ENCODE measurements around the gene TNFRSF13B.

Gene TNFRSF13B

GRCh38 chr17:16941072-16942036 is 30.6 kb downstream of the TNFRSF13B start:
- DNase-seq (ENCODE audit: insufficient read length, low spot score) (no peak), FAIRE-seq (no peak)
- TF ChIP-seq POLR2A (IDR thresholded peaks at IDR 0.05; ENCODE audit: low read depth, low read length), result no peak

- no peak for FAIRE-seq
- no peak for DNase-seq (ENCODE audit: insufficient read length, low spot score)
- TF ChIP-seq POLR2A (IDR thresholded peaks at IDR 0.05; ENCODE audit: low read depth, low read length), result no peak
Observed at GRCh38 chr17:16940116-16940881, 31.6 kb downstream of the TNFRSF13B start.

- DNase-seq (ENCODE audit: insufficient read length, low spot score) (no peak), FAIRE-seq (no peak)
- TF ChIP-seq POLR2A (IDR thresholded peaks at IDR 0.05; ENCODE audit: low read depth, low read length), result no peak
Observed at GRCh38 chr17:16939606-16940115, 32.3 kb downstream of the TNFRSF13B start.

GRCh38 chr17:16939208-16939576 is 32.7 kb downstream of the TNFRSF13B start:
- no peak for TF ChIP-seq POLR2A (IDR thresholded peaks at IDR 0.05; ENCODE audit: low read depth, low read length)
- no peak for FAIRE-seq
- no peak for DNase-seq (ENCODE audit: insufficient read length, low spot score)

GRCh38 chr17:16938496-16939207 is 33.3 kb downstream of the TNFRSF13B start:
- no peak for DNase-seq (ENCODE audit: insufficient read length, low spot score)
- no peak for FAIRE-seq
- no peak for TF ChIP-seq POLR2A (IDR thresholded peaks at IDR 0.05; ENCODE audit: low read depth, low read length)

GRCh38 chr17:16938031-16938430 is 33.9 kb downstream of the TNFRSF13B start:
- FAIRE-seq (no peak), DNase-seq (ENCODE audit: insufficient read length, low spot score) (no peak)
- no peak for TF ChIP-seq POLR2A (IDR thresholded peaks at IDR 0.05; ENCODE audit: low read depth, low read length)

GRCh38 chr17:16937431-16937830 is 34.5 kb downstream of the TNFRSF13B start:
- FAIRE-seq (no peak), DNase-seq (ENCODE audit: insufficient read length, low spot score) (no peak)
- TF ChIP-seq POLR2A (IDR thresholded peaks at IDR 0.05; ENCODE audit: low read depth, low read length), result no peak

- no peak for FAIRE-seq
- no peak for TF ChIP-seq POLR2A (IDR thresholded peaks at IDR 0.05; ENCODE audit: low read depth, low read length)
Observed at GRCh38 chr17:16936536-16937310, 35.2 kb downstream of the TNFRSF13B start.

GRCh38 chr17:16935786-16936185 is 36.1 kb downstream of the TNFRSF13B start:
- no peak for FAIRE-seq
- no peak for TF ChIP-seq POLR2A (IDR thresholded peaks at IDR 0.05; ENCODE audit: low read depth, low read length)

More at GRCh38 chr17:16936536-16937310, 35.2 kb downstream of the TNFRSF13B start:
- no peak for DNase-seq (ENCODE audit: insufficient read length, low spot score)

GRCh38 chr17:16935241-16935663 is 36.7 kb downstream of the TNFRSF13B start:
- FAIRE-seq (no peak), DNase-seq (ENCODE audit: insufficient read length, low spot score) (no peak)
- TF ChIP-seq POLR2A (IDR thresholded peaks at IDR 0.05; ENCODE audit: low read depth, low read length), result no peak

More at GRCh38 chr17:16935786-16936185, 36.1 kb downstream of the TNFRSF13B start:
- no peak for DNase-seq (ENCODE audit: insufficient read length, low spot score)

- DNase-seq (ENCODE audit: insufficient read length, low spot score), result no peak
- no peak for FAIRE-seq
- TF ChIP-seq POLR2A (IDR thresholded peaks at IDR 0.05; ENCODE audit: low read depth, low read length), result no peak
Observed at GRCh38 chr17:16934836-16935235, 37.1 kb downstream of the TNFRSF13B start.

GRCh38 chr17:16934133-16934795 is 37.7 kb downstream of the TNFRSF13B start:
- FAIRE-seq (no peak), DNase-seq (ENCODE audit: insufficient read length, low spot score) (no peak)
- no peak for TF ChIP-seq POLR2A (IDR thresholded peaks at IDR 0.05; ENCODE audit: low read depth, low read length)
